Testis (tissue), 2 donors: Measurements from ENCODE around the gene ICAM1.

Experiments
- CTCF ChIP-seq, 3 experiments: fragments of 450-650 bp in 2 of 3; fragments of 200-600 bp in 1 of 3; sonication (generic) in 1 of 3; IDR thresholded peaks; one replicate each; pipeline ENCODE4 v1.5.1; 2016 to 2019; ENCODE audit warnings: antibody characterized with exemption in 3 of 3, mild to moderate bottlenecking in 2 of 3, moderate library complexity in 1 of 3
- POLR2A ChIP-seq: fragments of 450-650 bp; IDR thresholded peaks from one replicate; pipeline ENCODE4 v1.6.1; 2017; ENCODE audit warnings: antibody characterized with exemption, mild to moderate bottlenecking, moderate library complexity

- TF ChIP-seq POLR2A: no peak
- TF ChIP-seq CTCF (IDR thresholded peaks at IDR 0.05): no peak
These were observed 18.4 kb downstream of the ICAM1 start for GRCh38 chr19:10289167-10289835.
